ENCODE results near the gene BGLAP. TPM values are rescaled to one million over a fixed set of nuclear protein-coding genes. Genes with fewer than 3 reads are reported as not detected.

Gene BGLAP
- total and polyA plus RNA-seq, 11 donors = 0.32 to 0.99 (median 0.58) TPM; not detected in 3

Other genes starting within 250 kb of the BGLAP start
- 100 to 1,000 TPM in 4 of 9 donors, 10 to 100 TPM in 5; 67.7 to 174 (median 81.2) TPM for gene SSR2, start 221.2 kb upstream of the BGLAP start, total RNA-seq
- gene SSR2, start 221.2 kb upstream of the BGLAP start, polyA plus RNA-seq = 100 to 1,000 TPM in 1 of 2 donors, 10 to 100 TPM in 1; 63.9 to 282 TPM
- 10 to 100 TPM; 21.0 to 34.1 (median 26.9) TPM for gene UBQLN4, start 188.4 kb upstream of the BGLAP start, total RNA-seq
- 10 to 100 TPM; 15.1 to 37.3 TPM for gene UBQLN4, start 188.4 kb upstream of the BGLAP start, polyA plus RNA-seq
- 10 to 100 TPM; 51.5 to 83.2 (median 61.4) TPM for gene LAMTOR2, start 187.4 kb upstream of the BGLAP start, total RNA-seq
- 100 to 1,000 TPM in 1 of 2 donors, 10 to 100 TPM in 1; 88.6 to 106 TPM for gene LAMTOR2, start 187.4 kb upstream of the BGLAP start, polyA plus RNA-seq
- gene RAB25, start 181.0 kb upstream of the BGLAP start, total RNA-seq = not detected
- under 1 TPM in 1 of 2 donors, not detected in 1; 0.38 TPM for gene RAB25, start 181.0 kb upstream of the BGLAP start, polyA plus RNA-seq
- gene MEX3A, start 159.7 kb upstream of the BGLAP start, total RNA-seq = under 1 TPM; 0.12 to 0.53 (median 0.32) TPM
- under 1 TPM; 0.15 to 0.42 TPM for gene MEX3A, start 159.7 kb upstream of the BGLAP start, polyA plus RNA-seq
- 100 to 1,000 TPM; 223 to 396 (median 279) TPM for gene LMNA, start 127.5 kb upstream of the BGLAP start, total RNA-seq
- gene LMNA, start 127.5 kb upstream of the BGLAP start, polyA plus RNA-seq = 100 to 1,000 TPM; 257 to 272 TPM
- 10 to 100 TPM in 1 of 9 donors, 1 to 10 TPM in 5, under 1 TPM in 3; 0.60 to 10.2 (median 1.6) TPM for gene SEMA4A, start 88.6 kb upstream of the BGLAP start, total RNA-seq
- 1 to 10 TPM in 1 of 2 donors, under 1 TPM in 1; 0.90 to 1.8 TPM for gene SEMA4A, start 88.6 kb upstream of the BGLAP start, polyA plus RNA-seq
- gene SLC25A44, start 48.1 kb upstream of the BGLAP start, total RNA-seq = 10 to 100 TPM; 16.4 to 27.4 (median 20.5) TPM
- 10 to 100 TPM in 1 of 2 donors, 1 to 10 TPM in 1; 5.8 to 29.3 TPM for gene SLC25A44, start 48.1 kb upstream of the BGLAP start, polyA plus RNA-seq
- gene PMF1, start 29.2 kb upstream of the BGLAP start, total RNA-seq = 100 to 1,000 TPM in 1 of 9 donors, 10 to 100 TPM in 8; 57.8 to 116 (median 62.4) TPM
- 100 to 1,000 TPM; 104 to 122 TPM for gene PMF1, start 29.2 kb upstream of the BGLAP start, polyA plus RNA-seq
- 1 to 10 TPM in 3 of 9 donors, under 1 TPM in 4, not detected in 2; 0.42 to 1.9 (median 0.92) TPM for gene PAQR6, start 5.9 kb downstream of the BGLAP start, total RNA-seq
- gene PAQR6, start 5.9 kb downstream of the BGLAP start, polyA plus RNA-seq = under 1 TPM; 0.26 to 0.61 TPM
- 100 to 1,000 TPM in 1 of 9 donors, 10 to 100 TPM in 8; 60.6 to 104 (median 89.4) TPM for gene SMG5, start 40.6 kb downstream of the BGLAP start, total RNA-seq
- 10 to 100 TPM; 56.3 to 94.3 TPM for gene SMG5, start 40.6 kb downstream of the BGLAP start, polyA plus RNA-seq
- gene TMEM79, start 42.1 kb downstream of the BGLAP start, total RNA-seq = 1 to 10 TPM in 7 of 9 donors, under 1 TPM in 2; 0.83 to 2.7 (median 1.3) TPM
- gene TMEM79, start 42.1 kb downstream of the BGLAP start, polyA plus RNA-seq = 1 to 10 TPM; 1.2 to 1.6 TPM
- gene GLMP, start 53.5 kb downstream of the BGLAP start, total RNA-seq = 10 to 100 TPM in 8 of 9 donors, 1 to 10 TPM in 1; 9.1 to 63.8 (median 16.7) TPM
- 10 to 100 TPM; 12.8 to 14.4 TPM for gene GLMP, start 53.5 kb downstream of the BGLAP start, polyA plus RNA-seq
- gene VHLL, start 57.1 kb downstream of the BGLAP start, total RNA-seq = not detected
- not detected for gene VHLL, start 57.1 kb downstream of the BGLAP start, polyA plus RNA-seq
- 100 to 1,000 TPM; 105 to 152 (median 143) TPM for gene CCT3, start 96.1 kb downstream of the BGLAP start, total RNA-seq
- gene CCT3, start 96.1 kb downstream of the BGLAP start, polyA plus RNA-seq = 100 to 1,000 TPM in 1 of 2 donors, 10 to 100 TPM in 1; 83.1 to 246 TPM
- gene TSACC, start 96.3 kb downstream of the BGLAP start, total RNA-seq = under 1 TPM in 2 of 9 donors, not detected in 7; 0.36 to 0.81 TPM
- gene TSACC, start 96.3 kb downstream of the BGLAP start, polyA plus RNA-seq = not detected
- gene RHBG, start 127.0 kb downstream of the BGLAP start, total RNA-seq = under 1 TPM in 1 of 9 donors, not detected in 8; 0.29 TPM
- gene RHBG, start 127.0 kb downstream of the BGLAP start, polyA plus RNA-seq = not detected